ENCODE results near the gene WDFY2. TPM values are rescaled to one million over a fixed set of nuclear protein-coding genes. Genes with fewer than 3 reads are reported as not detected.

Gene WDFY2
- total RNA-seq, 4 donors from 2014 or later: 12.9 to 23.2 (median 17.1) TPM

GRCh38 chr13:51769455-51770127 lies 185.3 kb downstream of the WDFY2 start:
- H3K27me3 ChIP-seq: no peaks in the 10 kb centered on the region
- peak in 1 of 2 donors; percentile 42 for TF ChIP-seq POLR2A (IDR thresholded peaks at IDR 0.05)
- TF ChIP-seq EP300 (IDR thresholded peaks at IDR 0.05): peak; percentile 98
- TF ChIP-seq, protein P1, sequence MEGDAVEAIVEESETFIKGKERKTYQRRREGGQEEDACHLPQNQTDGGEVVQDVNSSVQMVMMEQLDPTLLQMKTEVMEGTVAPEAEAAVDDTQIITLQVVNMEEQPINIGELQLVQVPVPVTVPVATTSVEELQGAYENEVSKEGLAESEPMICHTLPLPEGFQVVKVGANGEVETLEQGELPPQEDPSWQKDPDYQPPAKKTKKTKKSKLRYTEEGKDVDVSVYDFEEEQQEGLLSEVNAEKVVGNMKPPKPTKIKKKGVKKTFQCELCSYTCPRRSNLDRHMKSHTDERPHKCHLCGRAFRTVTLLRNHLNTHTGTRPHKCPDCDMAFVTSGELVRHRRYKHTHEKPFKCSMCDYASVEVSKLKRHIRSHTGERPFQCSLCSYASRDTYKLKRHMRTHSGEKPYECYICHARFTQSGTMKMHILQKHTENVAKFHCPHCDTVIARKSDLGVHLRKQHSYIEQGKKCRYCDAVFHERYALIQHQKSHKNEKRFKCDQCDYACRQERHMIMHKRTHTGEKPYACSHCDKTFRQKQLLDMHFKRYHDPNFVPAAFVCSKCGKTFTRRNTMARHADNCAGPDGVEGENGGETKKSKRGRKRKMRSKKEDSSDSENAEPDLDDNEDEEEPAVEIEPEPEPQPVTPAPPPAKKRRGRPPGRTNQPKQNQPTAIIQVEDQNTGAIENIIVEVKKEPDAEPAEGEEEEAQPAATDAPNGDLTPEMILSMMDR (IDR thresholded peaks at IDR 0.05): no peak
- no peak overlapping the region for H3K4me3 ChIP-seq
- 42 to 47% methylated on average over 11 of the region's 11 CpGs for WGBS, 2 donors
- DNase-seq (ENCODE audit: low spot score in 2 of 2): peak; percentile 75 to 80
- H3K27ac ChIP-seq: peak overlapping the region; percentile 79 to 96 (median 85)
- peaks cover 0 to 46% (median 19%) of the 10 kb centered on the region in 4 donors for H3K4me1 ChIP-seq
- peaks cover 0 to 62% (median 0%) of the 10 kb centered on the region in 3 donors for H3K36me3 ChIP-seq
- no peaks in the 10 kb centered on the region for H3K9me3 ChIP-seq

GRCh38 chr13:51770160-51770559 lies 185.9 kb downstream of the WDFY2 start:
- 82 to 94% methylated on average over 6 of the region's 6 CpGs for WGBS, 2 donors
- DNase-seq (ENCODE audit: low spot score in 2 of 2): no peak
- H3K4me3 ChIP-seq: no peak overlapping the region

GRCh38 chr13:51770681-51771417 lies 186.6 kb downstream of the WDFY2 start:
- Histone ChIP-seq H3K27ac (peak overlapping the region; percentile 79 to 96 (median 85)), H3K4me1 (peaks cover 0 to 34% (median 16%) of the 10 kb centered on the region in 4 donors), H3K4me3 (no peak overlapping the region), H3K27me3 (no peaks in the 10 kb centered on the region), H3K36me3 (peaks cover 0 to 59% (median 0%) of the 10 kb centered on the region in 3 donors), H3K9me3 (no peaks in the 10 kb centered on the region)
- no peak for DNase-seq (ENCODE audit: low spot score in 2 of 2)
- 90 to 92% methylated on average over 11 of the region's 11 CpGs for WGBS, 2 donors
- TF ChIP-seq EP300 (IDR thresholded peaks at IDR 0.05) (no peak), POLR2A (IDR thresholded peaks at IDR 0.05) (no peak)
- TF ChIP-seq, protein P1 (IDR thresholded peaks at IDR 0.05): no peak

More at GRCh38 chr13:51770160-51770559, 185.9 kb downstream of the WDFY2 start:
- no peaks in the 10 kb centered on the region for H3K27me3 ChIP-seq
- TF ChIP-seq POLR2A (IDR thresholded peaks at IDR 0.05) (no peak), EP300 (IDR thresholded peaks at IDR 0.05) (no peak)
- TF ChIP-seq, protein P1 (IDR thresholded peaks at IDR 0.05): no peak
- H3K9me3 ChIP-seq: no peaks in the 10 kb centered on the region
- H3K4me1 ChIP-seq: peaks cover 0 to 40% (median 16%) of the 10 kb centered on the region in 4 donors
- H3K27ac ChIP-seq: peak overlapping the region; percentile 79 to 96 (median 85)
- peaks cover 0 to 62% (median 0%) of the 10 kb centered on the region in 3 donors for H3K36me3 ChIP-seq

DNA sequence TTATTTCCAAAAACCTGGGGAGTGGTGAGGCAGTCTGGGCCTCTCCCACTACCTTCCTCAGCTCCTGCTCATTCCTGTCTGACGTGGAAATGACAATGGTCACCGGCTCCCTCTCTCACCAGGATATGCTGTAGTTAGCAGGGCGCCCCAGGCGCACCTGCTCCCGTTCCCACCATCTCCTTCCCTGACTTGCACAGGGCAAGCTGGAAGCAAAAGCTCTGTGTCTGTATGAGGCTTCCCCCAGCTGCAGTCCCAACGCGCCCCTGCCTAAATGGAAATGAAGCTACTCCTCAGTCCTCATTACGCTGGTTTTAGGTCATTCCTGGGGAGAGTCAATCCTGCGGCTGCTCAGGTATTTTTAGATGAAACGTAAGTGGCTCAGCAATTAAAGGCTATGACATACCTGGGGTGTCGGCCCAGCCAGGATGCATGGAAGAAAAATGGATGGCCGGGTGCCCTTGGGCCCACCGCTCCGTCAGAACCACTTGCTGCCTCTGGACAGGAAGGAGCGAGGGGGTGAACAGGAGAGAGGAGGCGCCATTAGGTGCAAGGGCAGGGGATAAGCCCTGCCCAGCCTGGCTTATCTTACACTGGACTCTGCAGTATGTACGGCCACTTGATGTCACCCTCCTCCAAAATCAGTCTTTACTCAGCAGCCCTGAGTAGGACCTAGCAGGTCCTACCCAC lies 187.3 kb downstream of the WDFY2 start:
- Histone ChIP-seq H3K27me3 (no peaks in the 10 kb centered on the region), H3K36me3 (peaks cover 0 to 53% (median 0%) of the 10 kb centered on the region in 3 donors), H3K9me3 (no peaks in the 10 kb centered on the region), H3K27ac (peak overlapping the region in 3 of 4 donors; percentile 79 to 96 (median 84)), H3K4me3 (no peak overlapping the region), H3K4me1 (peaks cover 0 to 34% (median 16%) of the 10 kb centered on the region in 4 donors)
- TF ChIP-seq POLR2A (IDR thresholded peaks at IDR 0.05) (no peak), EP300 (IDR thresholded peaks at IDR 0.05) (no peak)
- TF ChIP-seq, protein P1 (IDR thresholded peaks at IDR 0.05): no peak
- 90 to 94% methylated on average over 17 of the region's 17 CpGs for WGBS, 2 donors
- DNase-seq (ENCODE audit: low spot score in 2 of 2): no peak

Data from tibial nerve (tissue), 4 donors.